ENCODE results near the gene DSC3.

Gene DSC3

GRCh38 chr18:31010601-31011000 is 31.9 kb downstream of the DSC3 start:
- Histone ChIP-seq H3K4me2 (ENCODE audit: low read depth, low read length, poor library complexity, severe bottlenecking) (no peak overlapping the region), H3K36me3 (ENCODE audit: low read length) (no peaks in the 10 kb centered on the region), H3K27me3 (ENCODE audit: low read length) (no peaks in the 10 kb centered on the region), H4K20me1 (ENCODE audit: low read depth, low read length) (no peaks in the 10 kb centered on the region), H3K4me3 (ENCODE audit: insufficient read depth, low read length, poor library complexity, severe bottlenecking) (no peak overlapping the region), H2AFZ (ENCODE audit: low read depth, low read length, severe bottlenecking) (no peak overlapping the region), H3K9me2 (replicated peaks; ENCODE audit: insufficient read depth, low read length) (no peaks in the 10 kb centered on the region), H3K27ac (ENCODE audit: low read depth, low read length) (no peak overlapping the region), H3K9ac (ENCODE audit: low read length) (no peak overlapping the region), H3K9me3 (ENCODE audit: insufficient read depth, low read length) (no peaks in the 10 kb centered on the region), H3F3A (ENCODE audit: insufficient read depth) (no peaks in the 10 kb centered on the region), H3K79me2 (ENCODE audit: insufficient read depth, low read length) (no peaks in the 10 kb centered on the region)
- TF ChIP-seq EZH2phosphoT487 (conservative IDR thresholded peaks at IDR 0.05; ENCODE audit: low read length) = no peak
- no peak for TF ChIP-seq CTCF (IDR thresholded peaks at IDR 0.05; ENCODE audit: insufficient read depth, low read length, poor library complexity, severe bottlenecking)

GRCh38 chr18:30999887-31000628 is 42.5 kb downstream of the DSC3 start:
- Histone ChIP-seq H3K4me2 (ENCODE audit: low read depth, low read length, poor library complexity, severe bottlenecking) (no peak overlapping the region), H3F3A (ENCODE audit: insufficient read depth) (no peaks in the 10 kb centered on the region), H3K79me2 (ENCODE audit: insufficient read depth, low read length) (no peaks in the 10 kb centered on the region), H3K27me3 (ENCODE audit: low read length) (no peaks in the 10 kb centered on the region), H3K9me2 (replicated peaks; ENCODE audit: insufficient read depth, low read length) (no peaks in the 10 kb centered on the region), H4K20me1 (ENCODE audit: low read depth, low read length) (no peaks in the 10 kb centered on the region), H2AFZ (ENCODE audit: low read depth, low read length, severe bottlenecking) (no peak overlapping the region), H3K4me3 (ENCODE audit: insufficient read depth, low read length, poor library complexity, severe bottlenecking) (no peak overlapping the region), H3K27ac (ENCODE audit: low read depth, low read length) (no peak overlapping the region), H3K9me3 (ENCODE audit: insufficient read depth, low read length) (no peaks in the 10 kb centered on the region), H3K36me3 (ENCODE audit: low read length) (0 out of 2 replicates have a peak, but pooled peaks cover 2% of the 10 kb centered on the region), H3K9ac (ENCODE audit: low read length) (no peak overlapping the region)
- TF ChIP-seq CTCF (IDR thresholded peaks at IDR 0.05; ENCODE audit: insufficient read depth, low read length, poor library complexity, severe bottlenecking) (no peak), EZH2phosphoT487 (conservative IDR thresholded peaks at IDR 0.05; ENCODE audit: low read length) (no peak)

GRCh38 chr18:30999186-30999585 is 43.4 kb downstream of the DSC3 start:
- no peak overlapping the region for H3K27ac ChIP-seq (ENCODE audit: low read depth, low read length)
- H3K9me3 ChIP-seq (ENCODE audit: insufficient read depth, low read length) = no peaks in the 10 kb centered on the region
- no peak overlapping the region for H3K4me3 ChIP-seq (ENCODE audit: insufficient read depth, low read length, poor library complexity, severe bottlenecking)
- no peaks in the 10 kb centered on the region for H4K20me1 ChIP-seq (ENCODE audit: low read depth, low read length)
- H3F3A ChIP-seq (ENCODE audit: insufficient read depth) = no peaks in the 10 kb centered on the region
- H3K4me2 ChIP-seq (ENCODE audit: low read depth, low read length, poor library complexity, severe bottlenecking) = no peak overlapping the region
- H3K79me2 ChIP-seq (ENCODE audit: insufficient read depth, low read length) = no peaks in the 10 kb centered on the region
- H3K36me3 ChIP-seq (ENCODE audit: low read length) = 0 out of 2 replicates have a peak, but pooled peaks cover 1% of the 10 kb centered on the region
- TF ChIP-seq CTCF (IDR thresholded peaks at IDR 0.05; ENCODE audit: insufficient read depth, low read length, poor library complexity, severe bottlenecking) (no peak), EZH2phosphoT487 (conservative IDR thresholded peaks at IDR 0.05; ENCODE audit: low read length) (no peak)
- H2AFZ ChIP-seq (ENCODE audit: low read depth, low read length, severe bottlenecking) = no peak overlapping the region
- H3K9ac ChIP-seq (ENCODE audit: low read length) = no peak overlapping the region
- H3K27me3 ChIP-seq (ENCODE audit: low read length) = no peaks in the 10 kb centered on the region
- no peaks in the 10 kb centered on the region for H3K9me2 ChIP-seq (replicated peaks; ENCODE audit: insufficient read depth, low read length)
